ENCODE data around the gene SMG6.
A peak's percentile ranks its signal among the peaks of the same experiment; 100 is the strongest.
"Not testable (repeated sequence)": the region's sequence is repeated elsewhere in the genome, so short reads cannot be mapped to it uniquely, and the experiment has no call there.

Gene SMG6
- total RNA-seq, result 81.9 to 88.0 reads per million in 2 donors

DNA sequence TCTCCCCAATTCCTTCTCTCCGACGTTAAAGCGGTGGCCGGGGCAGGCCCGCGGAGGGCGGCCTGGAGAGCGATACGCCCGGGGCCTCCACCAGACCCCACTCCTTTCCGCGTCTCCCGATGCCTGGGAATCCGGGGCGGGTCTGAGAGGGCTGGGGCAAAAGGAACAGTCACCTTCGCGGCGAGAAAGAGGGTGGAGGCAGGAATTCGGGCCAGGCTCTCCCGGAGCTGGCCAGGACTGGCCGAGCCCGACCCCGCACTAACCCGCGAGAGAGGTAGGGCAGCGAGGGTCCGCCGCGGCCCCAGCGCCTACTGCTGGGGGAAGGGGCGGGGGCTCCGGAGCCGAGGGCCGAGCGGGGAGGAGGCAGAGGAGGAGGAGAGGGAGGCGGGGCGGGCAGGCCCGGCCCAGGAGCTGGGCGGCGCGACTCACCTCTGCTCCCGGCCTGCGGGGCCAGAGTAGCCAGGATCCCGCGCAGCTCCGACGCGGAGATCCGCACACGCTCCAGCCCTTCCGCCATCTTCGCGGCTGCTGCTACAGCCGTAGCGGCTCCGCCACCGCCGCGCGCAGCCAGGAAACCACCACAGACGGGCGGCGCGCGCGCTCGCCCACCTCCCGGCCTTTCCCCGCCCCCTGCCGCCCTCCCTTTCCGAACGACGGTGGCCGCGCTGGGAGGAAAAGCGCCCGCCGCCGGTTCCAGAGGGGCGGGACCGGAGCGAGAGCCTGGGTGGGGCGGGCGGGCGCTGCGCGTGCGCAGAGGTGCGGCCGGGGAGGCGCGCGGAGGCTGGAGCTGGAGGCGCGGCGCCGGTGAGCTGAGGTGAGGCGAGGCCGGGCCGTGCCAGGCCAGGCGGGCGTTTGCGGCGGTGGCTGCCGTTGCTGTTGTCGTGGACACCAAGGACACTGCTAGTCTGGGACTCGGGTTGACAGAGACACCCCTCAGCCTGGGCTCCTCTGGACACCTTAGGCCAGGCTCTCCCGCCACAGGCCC, at the start of gene SMG6, which contains the start of gene SRR:
SMG6 (minus strand) TSS at position 582 of the 985 bp plus-strand sequence; CDS start at position 517, 65 bp downstream.
SRR (plus strand) TSS at position 747 of the 985 bp plus-strand sequence. CDS start 11,611 bp downstream, outside the sequence.
- DNase-seq, result peak; percentile 96

DNA sequence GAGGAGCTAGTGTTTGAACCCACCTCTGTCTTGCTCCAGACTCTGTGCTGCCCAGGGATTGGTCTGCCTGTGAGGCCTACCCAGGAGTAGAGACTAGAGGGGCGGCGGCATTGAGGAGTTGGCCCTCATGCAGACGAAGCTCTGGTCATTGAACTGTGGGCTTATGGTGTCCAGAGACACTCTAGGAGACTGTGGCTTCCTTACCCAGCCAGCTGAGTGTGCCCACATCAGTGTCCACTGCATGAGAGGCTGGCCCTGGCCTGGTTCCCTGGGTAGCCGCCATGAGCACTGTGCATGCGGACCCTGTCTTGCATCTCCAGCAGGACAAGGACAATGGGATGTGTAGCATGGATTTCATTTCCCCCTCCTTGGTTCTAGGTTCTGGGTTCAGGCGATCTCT, 47.7 kb upstream of the SMG6 start:
- DNase-seq, result no peak

DNA sequence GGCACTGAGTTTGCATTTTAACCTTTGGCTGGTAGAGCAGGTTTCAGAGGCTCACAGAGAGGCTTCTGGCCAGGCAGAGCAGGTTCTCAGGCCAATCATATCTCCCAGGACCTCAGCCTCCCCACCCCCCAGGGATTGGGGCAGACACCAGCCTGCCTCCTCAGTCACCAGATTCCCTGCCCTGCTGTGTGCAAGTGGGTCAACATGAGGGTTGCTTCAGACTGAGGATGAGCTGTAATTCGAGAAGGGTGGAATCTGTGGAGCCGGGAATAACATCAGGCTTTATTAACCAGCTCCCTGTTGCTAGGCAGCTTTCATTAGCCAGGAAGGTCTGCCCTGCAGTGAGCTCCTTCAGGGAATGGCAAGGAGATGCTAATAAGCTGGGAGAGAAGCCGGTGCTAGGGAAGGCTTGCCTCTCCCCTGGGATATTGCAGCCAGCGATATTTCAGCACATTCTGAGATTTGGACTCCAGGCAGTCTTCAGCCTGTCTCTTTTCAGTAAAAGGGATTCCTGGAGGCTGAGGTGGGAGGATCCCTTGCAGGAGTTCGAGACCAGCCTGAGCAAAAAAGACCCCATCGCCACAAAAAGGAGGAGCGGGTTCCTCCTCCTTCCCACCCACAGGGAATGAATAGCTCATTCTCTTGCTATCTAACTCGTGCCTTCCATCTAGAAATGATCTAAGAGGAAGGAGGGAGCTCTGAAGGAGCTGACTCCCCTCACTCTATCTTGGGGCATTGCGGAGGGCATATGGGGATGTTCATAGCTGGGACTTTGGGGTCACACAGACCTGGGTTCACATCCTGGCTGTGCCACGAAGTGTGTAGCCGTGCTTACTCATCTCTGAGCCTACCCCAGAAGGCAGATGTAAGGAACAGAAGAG, 44.5 kb upstream of the SMG6 start:
- no peak for DNase-seq

DNA sequence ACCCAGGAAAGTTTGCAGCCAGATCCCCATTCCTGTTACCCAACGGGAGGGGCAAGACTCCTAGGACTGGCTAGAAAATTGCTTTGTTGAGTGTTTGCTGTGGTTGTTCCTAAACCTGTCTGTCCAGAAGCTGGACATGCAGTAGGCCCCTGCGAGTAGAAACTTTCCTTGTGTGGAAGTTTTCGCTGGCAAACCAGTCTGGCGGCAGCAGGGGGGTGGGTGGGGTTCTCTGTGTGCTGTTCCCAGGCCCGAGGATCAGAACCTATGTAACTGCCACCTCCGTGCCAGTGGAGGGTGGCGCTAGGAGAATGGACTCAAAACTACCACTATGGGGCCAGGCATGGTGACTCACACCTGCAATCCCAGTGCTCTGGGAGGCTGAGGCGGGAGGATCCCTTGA, 42.9 kb upstream of the SMG6 start:
- no peak for DNase-seq

DNA sequence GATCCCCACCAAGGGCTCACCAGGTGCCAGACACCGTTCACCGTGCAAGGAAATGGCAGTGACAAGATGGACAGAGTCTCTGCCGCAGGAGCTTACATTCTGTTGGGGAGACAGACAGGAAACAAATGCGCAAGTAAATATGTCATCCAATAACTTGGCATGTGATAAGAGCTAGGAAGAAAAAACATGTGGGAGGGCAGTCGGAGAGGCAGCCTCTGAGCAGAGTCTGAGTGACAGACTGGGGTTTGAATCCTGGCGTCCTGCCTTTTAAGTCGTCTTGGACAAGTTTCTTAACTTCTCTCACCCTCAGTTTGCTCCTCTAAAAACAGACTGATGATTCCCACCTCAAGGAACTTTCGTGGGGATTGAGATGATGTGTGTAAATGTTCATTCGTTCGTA, 40.9 kb upstream of the SMG6 start:
- DNase-seq, result no peak

DNA sequence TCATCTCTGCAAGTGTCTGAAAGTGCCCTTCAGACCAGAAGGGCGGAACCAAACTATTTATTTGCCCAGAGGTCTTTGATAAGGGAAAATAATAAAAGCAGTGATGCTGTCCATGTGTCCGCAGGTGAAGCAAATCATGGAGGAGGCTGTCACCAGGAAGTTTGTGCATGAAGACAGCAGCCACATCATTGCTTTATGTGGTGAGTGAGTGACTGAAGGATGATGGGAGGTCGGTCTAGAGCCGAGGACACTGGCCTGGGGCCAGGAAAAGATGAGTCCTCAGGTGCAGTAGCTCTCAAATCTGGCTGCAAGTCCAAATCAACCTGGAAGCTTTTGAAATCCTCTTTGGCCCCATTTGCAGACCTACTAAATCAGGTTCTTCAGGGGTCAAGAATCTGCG, 39.8 kb upstream of the SMG6 start:
- no peak for DNase-seq

DNA sequence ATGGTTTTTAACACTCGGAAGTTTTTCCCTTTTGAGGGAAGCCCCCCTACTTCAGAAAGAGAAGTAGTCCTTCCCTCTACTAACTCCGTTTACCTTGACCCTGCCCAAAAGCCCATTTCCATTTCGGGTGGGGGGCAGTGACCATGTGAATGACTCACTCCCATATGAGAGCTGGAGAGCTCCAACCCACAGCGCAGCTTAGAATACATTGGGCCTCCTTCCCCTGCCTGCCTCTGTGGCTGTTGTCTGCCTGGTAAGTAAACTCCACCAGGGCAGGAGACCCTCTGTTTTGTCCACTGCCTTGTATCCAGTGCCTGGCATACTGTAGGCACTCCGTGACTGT, 34.7 kb upstream of the SMG6 start:
- DNase-seq, result no peak

DNA sequence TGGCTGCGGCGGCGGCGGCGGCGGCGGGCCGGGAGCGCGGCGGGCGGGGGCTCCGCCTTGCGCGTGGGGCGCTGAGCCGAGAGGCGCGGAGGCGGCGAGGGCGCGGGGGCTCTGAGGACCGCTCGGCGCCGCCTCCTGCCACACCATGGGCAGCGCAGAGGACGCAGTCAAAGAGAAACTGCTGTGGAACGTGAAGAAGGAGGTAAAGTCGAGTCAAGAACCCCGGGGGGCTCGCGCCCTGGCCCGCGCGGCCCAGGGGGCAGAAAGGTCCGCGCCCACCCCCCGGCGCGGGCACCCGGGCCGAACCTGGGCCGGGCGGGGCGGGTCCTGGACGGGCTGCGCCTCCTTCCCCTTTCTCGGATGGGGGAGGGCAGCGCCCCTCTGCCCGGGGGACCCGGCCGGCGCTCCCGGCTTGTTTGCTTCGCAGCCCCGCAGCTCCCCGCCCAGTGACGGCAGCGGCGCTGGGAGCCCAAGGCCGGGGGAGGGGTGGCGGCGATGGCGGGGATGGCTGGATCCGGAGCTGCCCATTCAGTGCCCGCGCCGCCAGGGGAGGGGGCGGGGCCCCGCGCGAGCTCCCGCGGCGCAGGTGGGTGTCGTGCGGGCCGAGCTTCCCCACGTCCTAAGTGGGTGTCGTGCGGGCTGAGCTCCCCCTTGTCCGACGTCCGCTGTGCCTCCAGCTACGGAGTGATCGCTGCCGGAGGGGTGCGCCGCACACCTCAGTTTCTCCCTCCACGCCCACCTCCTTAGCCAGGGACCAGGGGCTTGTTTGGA, 34.1 kb upstream of the SMG6 start:
- DNase-seq, result peak; percentile 46

DNA sequence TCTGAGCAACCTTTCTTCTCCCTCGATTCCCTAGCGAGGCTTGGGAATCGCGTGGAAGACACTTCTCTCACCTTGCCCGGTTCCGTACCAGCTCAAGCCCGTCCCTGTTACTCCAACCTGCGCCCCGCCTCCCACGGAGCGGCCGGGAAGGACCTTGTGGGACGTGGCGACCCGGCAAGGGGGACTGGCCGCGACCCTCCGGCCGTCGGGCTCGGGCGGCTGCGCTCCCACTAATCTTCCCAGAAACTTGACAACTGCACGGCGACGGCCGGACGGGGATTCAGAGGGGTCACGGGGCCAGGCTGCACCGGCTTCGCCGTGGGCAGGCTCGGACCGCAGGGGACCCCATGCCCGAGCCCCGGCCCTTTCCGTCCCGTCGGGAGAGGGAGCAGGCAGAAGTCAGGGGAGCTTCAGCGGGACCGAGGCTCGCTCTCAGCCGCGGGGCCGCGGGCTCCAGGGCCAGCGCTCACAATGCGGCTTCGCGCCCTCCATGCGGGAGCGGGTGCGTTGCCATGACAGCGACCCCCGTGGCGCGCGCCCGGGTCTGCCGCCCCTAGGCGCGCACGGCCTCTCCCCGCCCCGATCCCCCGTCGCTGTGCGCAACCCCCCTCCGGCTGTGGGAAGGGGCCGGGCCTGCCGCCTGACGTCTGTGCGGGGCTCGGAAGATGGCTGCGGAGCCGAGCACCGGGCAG, 33.4 kb upstream of the SMG6 start, which contains the start of gene SGSM2:
SGSM2 (plus strand) TSS at position 650 of the 692 bp plus-strand sequence. CDS start 188 bp downstream, outside the sequence.
- peak; percentile 68 for DNase-seq

DNA sequence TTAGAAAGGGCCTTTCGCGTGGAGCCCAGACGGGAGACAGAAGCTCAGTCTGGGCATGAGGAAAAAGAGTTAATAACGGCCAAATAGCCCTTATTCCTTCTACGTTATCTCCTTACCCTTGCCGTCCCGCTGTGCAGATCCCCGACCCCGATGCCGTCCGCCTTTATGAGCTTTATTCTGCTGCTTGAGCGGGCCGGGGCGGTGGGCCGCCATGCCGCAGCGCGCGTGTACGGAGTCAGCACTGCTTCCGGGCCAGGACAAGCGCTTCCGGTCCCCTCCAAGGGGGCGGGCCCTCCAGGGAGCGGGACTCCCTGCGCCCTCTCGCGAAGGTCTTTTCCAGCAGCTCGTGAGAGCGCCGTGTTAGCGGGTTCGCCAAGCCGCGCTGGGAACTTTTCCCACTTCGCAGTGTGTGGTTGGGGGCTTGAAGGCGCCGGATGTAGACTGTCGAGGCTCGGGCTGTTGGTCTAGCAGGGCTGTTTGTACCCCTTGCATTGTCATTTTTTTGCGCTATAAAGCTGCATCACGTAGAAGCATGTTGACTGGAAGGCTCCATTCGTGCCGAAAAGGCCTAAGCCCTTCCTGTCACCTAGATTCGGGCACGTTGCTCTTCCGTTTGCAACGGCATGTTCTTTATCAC, 32.7 kb upstream of the SMG6 start, which contains the start of gene TSR1:
TSR1 (minus strand) TSS at position 243 of the 637 bp plus-strand sequence; CDS start at position 213, 30 bp downstream.
- DNase-seq, result peak; percentile 74

DNA sequence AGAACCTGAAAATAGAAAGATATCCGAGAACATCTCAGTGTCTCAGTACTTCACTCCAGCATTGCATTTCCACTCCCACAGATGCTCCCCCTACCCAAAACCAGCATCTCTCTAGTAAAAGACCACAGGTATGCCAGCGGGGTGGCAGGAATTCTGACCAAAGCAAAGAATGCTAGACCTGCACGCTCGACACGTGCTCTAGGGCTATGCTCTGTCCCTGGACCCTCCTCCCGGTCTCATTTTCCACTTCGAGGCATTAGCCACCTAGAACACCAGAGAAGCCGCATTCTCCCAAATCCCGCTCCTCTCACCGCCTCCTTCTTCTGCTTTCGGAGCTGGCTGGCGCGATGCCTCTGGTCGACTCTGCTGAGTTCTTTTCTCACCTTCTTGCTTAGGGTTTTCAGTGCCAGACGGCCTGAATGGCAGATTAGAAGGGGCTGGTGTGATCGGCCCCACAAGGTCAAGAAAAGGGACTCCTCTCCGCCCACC, 32.2 kb upstream of the SMG6 start:
- DNase-seq, result no peak

DNA sequence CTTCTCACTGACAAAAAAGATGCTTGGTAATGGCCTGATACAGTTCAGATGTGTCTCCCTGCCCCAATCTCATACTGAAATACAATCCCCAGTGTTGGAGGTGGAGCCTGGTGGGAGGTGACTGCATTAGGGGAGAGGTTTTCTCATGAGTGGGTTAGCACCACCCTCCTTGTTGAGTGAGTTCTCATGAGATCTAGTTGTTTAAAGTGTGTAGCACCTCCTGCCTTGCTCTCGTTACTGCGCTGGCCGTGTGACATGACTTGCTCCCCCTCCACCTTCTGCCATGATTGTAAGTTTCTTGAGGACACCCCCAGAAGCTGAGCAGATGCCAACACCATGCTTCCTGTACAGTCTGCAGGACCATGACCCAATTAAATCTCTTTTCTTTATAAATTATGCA, 27.7 kb upstream of the SMG6 start:
- DNase-seq, result no peak

DNA sequence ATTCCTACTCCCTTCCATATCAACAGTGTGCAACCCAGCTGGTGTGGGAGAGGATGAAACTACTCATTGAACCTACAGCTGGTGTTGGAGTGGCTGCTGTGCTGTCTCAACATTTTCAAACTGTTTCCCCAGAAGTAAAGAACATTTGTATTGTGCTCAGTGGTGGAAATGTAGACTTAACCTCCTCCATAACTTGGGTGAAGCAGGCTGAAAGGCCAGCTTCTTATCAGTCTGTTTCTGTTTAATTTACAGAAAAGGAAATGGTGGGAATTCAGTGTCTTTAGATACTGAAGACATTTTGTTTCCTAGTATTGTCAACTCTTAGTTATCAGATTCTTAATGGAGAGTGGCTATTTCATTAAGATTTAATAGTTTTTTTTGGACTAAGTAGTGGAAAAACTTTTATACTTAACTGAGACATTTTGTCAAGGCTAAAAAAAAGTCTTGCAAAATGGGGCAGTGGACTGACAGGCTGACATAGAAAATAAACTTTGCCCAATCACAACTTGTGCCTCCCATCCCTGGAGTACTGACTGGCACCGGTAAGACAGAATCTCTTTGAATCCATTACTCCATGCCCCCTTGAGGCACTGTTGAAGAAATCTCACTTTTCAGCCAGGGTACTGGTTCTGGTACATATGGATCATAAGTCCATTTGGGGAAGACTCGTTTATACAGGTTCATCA, 20.2 kb upstream of the SMG6 start:
- no peak for DNase-seq

DNA sequence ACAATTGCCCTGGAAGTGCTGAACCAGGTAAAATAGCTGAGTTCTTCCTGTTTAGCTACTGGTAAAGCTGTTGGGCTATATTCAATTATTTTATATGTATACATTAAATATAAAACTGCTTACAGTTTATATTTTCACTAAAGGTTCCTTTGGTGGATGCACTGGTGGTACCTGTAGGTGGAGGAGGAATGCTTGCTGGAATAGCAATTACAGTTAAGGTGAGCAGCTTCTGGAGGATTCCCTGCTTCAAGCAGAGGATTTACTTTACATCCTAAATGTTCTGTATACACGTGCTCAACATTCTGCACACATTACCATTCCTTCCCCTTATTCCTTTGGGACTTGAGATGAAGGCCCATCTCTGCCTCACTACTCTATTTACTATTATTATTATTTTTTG, 17.8 kb upstream of the SMG6 start:
- no peak for DNase-seq

DNA sequence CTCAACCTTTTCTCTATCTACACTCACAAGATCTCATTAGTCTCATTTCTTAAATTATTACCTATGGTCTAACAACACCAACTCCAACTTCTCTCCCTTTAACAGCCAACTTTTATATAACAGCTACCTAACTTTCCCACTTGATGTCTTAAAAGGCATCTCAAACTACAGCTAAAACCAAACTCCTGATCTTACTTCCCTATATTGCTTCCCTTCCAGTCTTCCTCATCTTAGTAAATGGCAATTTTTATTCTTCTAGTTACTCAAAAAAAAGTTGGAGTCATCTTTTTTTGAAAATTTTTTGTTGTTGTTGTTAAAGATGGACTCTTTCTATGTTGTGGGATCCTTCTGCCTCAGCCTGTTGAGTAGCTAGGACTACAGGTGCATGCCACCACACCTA, 15.5 kb upstream of the SMG6 start:
- DNase-seq, result no peak

DNA sequence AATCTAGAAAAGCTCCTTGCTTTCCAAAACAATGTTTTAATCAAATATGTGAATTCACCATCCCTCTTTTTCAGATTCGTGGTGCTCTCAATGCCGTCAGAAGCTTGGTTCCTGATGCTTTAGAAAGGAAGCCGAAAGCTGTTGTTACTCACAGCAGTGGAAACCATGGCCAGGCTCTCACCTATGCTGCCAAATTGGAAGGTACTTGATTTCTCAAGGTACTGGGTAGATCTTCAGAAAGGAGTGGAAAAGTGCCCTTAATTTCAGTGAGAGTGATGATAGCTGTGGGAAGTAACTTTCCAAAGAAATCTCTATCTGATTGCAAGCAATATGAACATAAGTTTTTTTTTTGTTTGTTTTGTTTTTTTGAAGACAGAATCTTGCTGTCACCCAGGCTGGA, 14.2 kb upstream of the SMG6 start:
- no peak for DNase-seq

DNA sequence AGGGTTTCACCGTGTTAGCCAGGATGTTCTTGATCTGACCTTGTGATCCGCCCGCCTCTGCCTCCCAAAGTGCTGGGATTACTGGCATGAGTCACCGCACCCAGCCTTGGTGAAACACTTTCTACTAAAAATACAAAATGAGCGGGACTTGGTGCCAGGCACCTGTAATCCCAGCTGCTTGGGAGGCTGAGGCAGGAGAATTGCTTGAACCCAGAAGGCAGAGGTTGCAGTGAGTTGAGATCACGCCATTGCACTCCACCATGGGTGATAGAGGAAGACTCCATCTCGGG, 13.3 kb upstream of the SMG6 start:
- not testable (repeated sequence) for DNase-seq

DNA sequence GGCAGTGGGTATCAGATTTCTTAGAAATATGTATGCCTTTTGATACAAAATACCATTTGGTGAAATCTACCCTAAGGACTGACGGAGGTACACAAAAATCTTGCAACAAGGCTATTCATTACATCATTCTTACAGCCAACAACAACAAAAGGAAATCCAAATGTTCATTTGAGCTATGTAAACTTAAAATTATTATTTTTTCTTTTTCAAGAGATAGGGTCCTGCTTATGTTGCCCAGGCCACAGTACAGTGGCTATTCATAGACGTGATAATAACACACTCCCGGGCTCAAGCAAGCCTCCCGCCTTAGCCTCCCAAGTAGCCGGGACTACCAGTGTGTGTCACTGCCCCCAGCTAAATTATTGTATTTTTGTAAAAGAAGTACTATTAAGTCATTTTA, 9.2 kb upstream of the SMG6 start:
- DNase-seq, result no peak

DNA sequence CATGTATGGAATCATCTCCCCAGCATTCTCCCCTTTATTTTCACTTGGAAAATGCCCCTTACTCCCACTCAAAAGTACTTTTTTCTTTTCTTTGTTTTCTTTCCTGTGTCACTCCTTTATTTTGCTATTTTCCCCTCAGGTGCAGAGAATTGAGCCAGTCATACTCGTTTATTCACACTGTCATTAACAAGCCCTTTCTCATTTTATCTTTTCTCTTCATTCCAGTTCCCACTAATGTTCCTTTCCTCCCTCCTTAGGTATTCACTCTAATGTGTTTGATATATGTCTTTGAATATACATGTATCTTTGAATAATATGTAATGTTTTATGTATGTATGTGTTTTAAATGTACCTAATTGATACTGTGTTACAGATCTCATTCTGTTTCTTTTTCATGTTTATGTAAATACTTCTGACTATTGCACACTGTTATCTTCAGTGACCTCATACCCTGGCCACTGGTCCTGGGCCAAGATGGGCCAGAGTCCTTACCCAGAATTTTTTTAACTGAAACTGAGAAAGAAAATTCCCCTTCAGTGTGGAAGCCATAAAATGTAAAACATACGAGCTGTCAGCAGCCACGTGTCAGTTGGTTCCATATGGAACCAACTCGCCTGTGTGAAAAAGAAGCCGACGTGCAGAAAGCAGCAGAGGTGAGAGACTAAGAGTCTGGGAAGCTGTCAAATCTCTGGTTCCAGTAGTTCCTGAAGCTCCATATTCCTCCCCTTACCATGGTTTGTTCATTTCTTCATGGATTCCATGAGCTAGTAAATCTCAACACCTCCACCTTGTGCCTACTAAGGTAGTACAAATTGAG, 6.0 kb upstream of the SMG6 start:
- no peak for DNase-seq

DNA sequence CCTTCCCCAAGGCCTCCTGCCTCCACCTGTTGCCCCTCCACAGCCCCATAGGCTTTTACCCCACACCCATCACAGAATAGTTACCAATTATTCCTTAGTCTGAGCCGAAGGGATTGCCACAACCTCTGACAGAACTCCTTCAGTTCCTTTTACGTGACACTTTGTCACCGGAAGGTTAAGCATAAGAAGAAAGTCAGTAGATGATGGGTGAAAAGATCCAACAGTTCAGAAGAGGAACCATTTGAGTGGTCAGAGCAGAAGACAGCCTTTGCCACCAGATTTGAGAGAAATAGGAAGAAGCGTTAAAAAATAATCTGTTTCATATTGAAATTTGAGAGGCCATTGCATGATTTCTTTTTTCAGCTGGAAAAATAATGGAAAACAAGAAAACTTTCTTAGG, 1.3 kb upstream of the SMG6 start:
- DNase-seq, result no peak

Data from activated gamma-delta T cell (primary cell).